GM12801 (cell line): Measurements from ENCODE around the gene GPR142.

Source experiments
- TF ChIP-seq, protein P1 (sequence below): IDR thresholded peaks from one replicate; pipeline ENCODE4 v1.5.1; 2011; ENCODE audit warnings: control low read depth; ENCODE audit not compliant: insufficient read length; ENCODE audit errors: extremely low read depth

The GPR142 gene

DNA sequence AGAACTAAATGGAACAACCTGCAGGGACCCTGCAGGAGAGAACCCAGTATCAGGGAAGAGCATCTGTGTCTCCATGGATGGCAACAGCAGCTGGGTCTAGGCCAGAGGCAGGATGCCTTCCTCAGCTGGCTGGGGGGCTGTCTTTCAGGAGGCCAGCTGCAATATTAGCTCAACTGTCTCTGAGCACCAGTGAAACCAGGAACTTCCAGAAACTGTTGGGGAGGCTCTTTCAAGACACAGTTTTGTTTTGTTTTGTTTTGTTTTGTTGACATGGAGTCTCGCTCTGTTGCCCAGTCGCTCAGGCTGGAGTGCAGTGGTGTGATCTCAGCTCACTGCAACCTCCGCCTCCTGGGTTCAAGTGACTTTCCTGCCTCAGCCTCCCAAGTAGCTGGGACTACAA, 7.6 kb downstream of the GPR142 start:
- TF ChIP-seq, protein P1, sequence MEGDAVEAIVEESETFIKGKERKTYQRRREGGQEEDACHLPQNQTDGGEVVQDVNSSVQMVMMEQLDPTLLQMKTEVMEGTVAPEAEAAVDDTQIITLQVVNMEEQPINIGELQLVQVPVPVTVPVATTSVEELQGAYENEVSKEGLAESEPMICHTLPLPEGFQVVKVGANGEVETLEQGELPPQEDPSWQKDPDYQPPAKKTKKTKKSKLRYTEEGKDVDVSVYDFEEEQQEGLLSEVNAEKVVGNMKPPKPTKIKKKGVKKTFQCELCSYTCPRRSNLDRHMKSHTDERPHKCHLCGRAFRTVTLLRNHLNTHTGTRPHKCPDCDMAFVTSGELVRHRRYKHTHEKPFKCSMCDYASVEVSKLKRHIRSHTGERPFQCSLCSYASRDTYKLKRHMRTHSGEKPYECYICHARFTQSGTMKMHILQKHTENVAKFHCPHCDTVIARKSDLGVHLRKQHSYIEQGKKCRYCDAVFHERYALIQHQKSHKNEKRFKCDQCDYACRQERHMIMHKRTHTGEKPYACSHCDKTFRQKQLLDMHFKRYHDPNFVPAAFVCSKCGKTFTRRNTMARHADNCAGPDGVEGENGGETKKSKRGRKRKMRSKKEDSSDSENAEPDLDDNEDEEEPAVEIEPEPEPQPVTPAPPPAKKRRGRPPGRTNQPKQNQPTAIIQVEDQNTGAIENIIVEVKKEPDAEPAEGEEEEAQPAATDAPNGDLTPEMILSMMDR: no peak

DNA sequence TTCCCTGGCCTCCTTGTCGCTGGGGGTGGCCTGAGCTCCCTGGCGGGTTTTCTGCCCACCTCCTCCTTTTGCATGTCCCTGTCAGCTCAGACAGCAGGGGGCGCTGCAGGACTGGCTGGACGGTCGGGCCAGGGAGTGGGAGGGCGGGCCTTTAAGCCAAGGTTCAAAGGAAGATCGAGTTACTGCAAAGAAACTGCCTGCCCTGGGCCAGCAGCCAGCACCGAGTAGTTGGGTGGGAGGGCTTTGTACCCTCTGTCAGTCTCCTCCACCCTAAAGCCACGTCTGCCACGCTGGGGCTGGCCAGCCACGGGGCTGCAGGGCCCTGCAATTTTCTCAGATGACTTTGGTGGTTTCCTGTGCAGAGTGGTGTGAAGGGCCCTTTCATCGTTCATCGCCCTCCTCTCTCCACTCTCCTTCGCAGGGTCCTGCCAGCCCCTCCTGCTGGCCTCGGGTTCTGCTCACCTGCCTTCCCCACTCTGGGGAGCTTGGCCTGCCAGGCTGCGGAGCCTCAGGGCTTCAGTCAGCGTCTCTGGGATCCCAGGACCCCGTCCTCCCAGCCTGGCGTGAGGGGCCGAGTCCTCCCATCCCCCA, 12.3 kb downstream of the GPR142 start:
- TF ChIP-seq, protein P1: no peak

DNA sequence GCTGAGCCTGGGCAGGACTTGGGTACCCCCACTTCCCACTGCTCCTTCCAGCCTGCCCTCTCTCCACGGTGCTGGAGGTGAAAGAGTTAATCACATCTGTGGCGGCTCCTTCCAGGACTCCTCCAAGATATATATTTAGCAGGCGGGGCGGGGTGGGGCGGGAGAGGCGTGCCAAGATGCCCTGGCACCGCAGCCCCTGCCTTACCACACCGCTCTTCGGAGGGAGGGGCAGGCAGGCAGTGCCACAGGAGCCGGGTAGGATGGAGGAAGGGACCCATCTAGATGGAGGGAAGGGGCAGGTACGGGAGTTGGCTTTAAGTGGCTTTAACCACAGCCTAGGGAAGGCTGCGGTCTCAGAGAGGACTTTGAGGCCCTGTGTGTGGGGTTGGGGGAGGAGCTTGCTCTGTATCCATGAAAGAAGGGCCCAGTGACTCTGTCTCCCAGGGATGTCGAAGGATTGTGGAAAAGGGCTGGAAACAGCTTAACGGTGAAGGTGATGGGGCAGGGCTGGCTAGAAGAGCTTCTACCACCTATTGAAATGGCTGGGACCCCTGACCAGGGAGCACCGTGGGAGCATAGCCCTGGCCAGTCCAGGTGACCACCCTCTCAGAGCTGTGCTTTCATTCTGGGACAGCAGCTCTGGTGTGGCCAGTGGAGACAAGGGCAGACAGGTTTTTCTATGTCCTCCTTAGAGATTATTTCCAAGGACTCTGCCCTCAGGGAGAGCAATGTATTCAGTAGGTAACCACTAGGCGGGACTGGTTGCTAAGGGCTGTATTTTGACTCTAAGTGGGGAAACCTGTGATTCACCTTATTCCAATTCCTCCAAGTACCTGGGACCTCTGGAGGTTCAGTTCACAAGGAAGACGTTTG, 13.0 kb downstream of the GPR142 start:
- TF ChIP-seq, protein P1: no peak

DNA sequence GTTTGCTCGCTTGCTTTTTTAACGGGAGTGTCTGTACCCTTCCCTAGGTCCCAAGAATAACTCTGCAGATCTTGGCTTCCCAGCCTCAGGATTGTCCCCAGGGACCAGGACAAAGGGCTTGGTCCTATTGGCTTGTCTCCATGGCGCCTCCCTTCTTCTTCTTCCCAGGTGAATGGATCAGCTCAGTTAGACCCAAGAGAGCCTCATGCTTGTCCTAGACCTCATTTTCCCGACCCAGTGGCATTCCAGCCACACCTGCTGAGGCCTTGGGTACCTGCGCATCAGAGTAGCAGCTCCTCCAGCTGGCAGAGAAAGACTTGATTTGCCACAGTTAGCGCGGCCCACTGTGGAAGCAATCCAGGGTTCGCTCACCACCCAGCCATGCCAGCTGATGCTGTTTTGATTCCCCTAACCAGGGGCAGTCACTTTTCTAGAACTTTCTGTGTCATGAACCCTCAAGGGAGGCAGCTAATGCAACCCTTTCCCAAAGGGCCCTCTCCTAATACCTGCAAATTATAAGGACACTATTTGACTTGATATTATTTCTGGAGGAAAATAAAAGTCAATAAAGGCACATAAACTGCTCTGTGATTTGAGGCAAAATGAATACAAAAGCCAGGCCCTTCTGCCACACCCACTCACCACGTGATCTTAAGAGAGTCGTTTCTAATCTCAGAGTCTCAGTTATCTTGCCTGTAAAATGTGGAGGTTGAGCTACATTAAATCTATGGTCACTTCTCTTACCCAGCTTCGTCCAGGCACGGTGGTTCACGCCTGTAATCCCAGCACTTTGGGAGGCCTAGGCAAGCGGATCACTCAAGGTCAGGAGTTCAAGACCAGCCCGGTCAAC, 13.9 kb downstream of the GPR142 start:
- TF ChIP-seq, protein P1: no peak

DNA sequence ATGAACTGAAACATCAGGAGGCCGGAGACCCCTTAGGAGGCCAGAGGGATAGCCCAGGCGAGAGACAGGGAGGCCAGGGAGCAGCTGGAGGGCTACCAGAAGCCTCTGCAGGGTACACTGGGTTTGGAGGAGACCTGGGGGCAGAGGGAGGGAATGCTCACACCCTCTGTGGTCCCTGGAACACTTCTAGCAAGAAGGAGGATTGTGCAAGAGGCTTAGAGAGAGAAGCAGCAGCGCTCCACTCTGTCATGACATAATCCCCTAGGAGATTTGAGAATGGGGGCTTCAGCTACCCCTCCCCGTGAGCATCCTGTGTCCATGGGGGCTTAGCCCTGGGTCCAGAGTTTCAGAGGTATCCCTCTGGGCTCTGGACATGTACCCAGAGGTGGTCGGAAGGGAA, 15.8 kb downstream of the GPR142 start:
- TF ChIP-seq, protein P1: no peak

DNA sequence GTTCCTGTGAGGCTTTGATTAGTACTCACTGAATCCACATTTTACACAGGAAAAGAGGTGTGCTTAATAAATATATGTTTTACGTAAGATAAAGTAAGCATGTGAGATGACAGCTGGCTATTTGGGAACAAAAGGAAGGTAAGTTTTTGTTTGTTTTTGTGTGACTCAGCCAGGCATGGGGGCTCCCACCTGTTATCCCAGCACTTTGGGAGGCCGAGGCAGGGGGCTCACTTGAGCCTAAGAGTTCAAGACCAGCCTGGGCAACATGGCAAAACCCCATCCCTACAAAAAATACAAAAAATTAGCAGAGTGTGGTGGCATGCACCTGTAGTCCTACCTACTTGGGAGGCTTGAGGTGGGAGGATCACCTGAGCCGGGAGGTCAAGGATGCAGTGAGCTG, 17.9 kb downstream of the GPR142 start:
- TF ChIP-seq, protein P1: no peak

DNA sequence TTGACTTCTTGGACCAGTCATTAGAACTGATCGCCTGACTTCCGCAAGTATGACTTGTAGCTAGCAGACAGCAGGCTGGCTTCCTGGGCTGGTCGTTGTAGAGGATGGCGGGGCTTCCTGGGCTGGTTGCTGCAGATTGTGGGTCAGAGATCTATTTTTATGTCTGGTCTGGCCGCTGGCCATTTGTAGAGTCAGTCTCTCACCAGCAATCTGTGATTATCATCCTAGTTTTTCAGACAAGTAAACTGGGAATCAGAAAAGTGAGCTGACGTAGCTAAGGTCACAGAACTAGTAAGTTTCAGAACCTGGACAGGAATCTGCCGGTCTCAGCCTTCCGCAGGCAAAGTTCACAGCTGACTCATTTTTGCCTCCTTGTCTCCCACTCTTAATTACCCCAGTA, 19.1 kb downstream of the GPR142 start:
- TF ChIP-seq, protein P1: no peak
